Esophagus squamous epithelium (tissue), 5 donors: ENCODE results near the gene AP4E1. TPM values are rescaled to one million over a fixed set of nuclear protein-coding genes. Genes with fewer than 3 reads are reported as not detected.
"Not testable (repeated sequence)": the region's sequence is repeated elsewhere in the genome, so short reads cannot be mapped to it uniquely, and the experiment has no call there.

Experiments
- DNase-seq: peaks from one replicate; lab custom pipeline; 2025; lab: John Stamatoyannopoulos, UW
- H3K27ac ChIP-seq, 4 donors: fragments of 200-600 bp; sonication (generic); one replicate each; pipeline ENCODE4 v1.5.1; 2016 to 2019; ENCODE audit warnings: mild to moderate bottlenecking in 1 of 4
- H3K27me3 ChIP-seq, 4 donors: fragments of 200-600 bp; sonication (generic); 1 replicate in 3 of 4; 2 replicates in 1 of 4; pipeline versions ENCODE4 v1.5.1 to v1.6.0; 2017 to 2021; ENCODE audit warnings: antibody characterized with exemption in 1 of 4
- H3K36me3 ChIP-seq, 3 donors: fragments of 200-600 bp; sonication (generic); one replicate each; pipeline ENCODE4 v1.5.1; 2016 to 2019
- H3K4me1 ChIP-seq, 3 donors: fragments of 200-600 bp; sonication (generic); one replicate each; pipeline ENCODE4 v1.5.1; 2017 to 2019
- H3K4me3 ChIP-seq, 4 donors: fragments of 200-600 bp; sonication (generic); 1 replicate in 3 of 4; 2 replicates in 1 of 4; pipeline ENCODE4 v1.5.1; 2016 to 2019; ENCODE audit warnings: mild to moderate bottlenecking in 2 of 4, moderate library complexity in 1 of 4
- H3K9me3 ChIP-seq, 3 donors: fragments of 200-600 bp; sonication (generic); one replicate each; pipeline ENCODE4 v1.5.1; 2016 to 2019
- POLR2A ChIP-seq, 4 donors: fragments of 450-650 bp; IDR thresholded peaks; one replicate each; pipeline ENCODE4 v1.6.1; 2017; ENCODE audit warnings: antibody characterized with exemption in 4 of 4, mild to moderate bottlenecking in 4 of 4, moderate library complexity in 3 of 4
- WGBS, 2 donors: methylation state at CpG; one replicate each; pipeline ENCODE4 v1.1.5; 2018; 5-methylcytosine and 5-hydroxymethylcytosine counted together
- intact Hi-C: fragments of 100-400 bp; cut with DNase I; formaldehyde crosslinking; loops from one replicate; pipeline ENCODE4 v1.15.0; 2022
- total RNA-seq, 4 donors: library from RNA; depleted of rRNA; stranded (reverse); fragments of >200 nt; gene quantifications; one replicate each; pipeline ENCODE4 v1.1.0, GENCODE V29; 2016
- TF ChIP-seq, protein P1 (sequence below), 6 experiments: fragments of 450-650 bp in 4 of 6; fragments of 200-600 bp in 2 of 6; sonication (generic) in 2 of 6; IDR thresholded peaks; one replicate each; pipeline ENCODE4 v1.5.1; 2016 to 2019; ENCODE audit warnings: antibody characterized with exemption in 6 of 6, mild to moderate bottlenecking in 4 of 6, moderate library complexity in 4 of 6
- donor health status: DM: yes; HTN: yes; CAD: no.

The AP4E1 gene
- total RNA-seq, 4 donors from 2014 or later, result 5.7 to 11.1 (median 10.1) TPM

GRCh38 chr15:50865515-50866353 lies 42.7 kb upstream of the AP4E1 start:
- Histone ChIP-seq H3K27me3 (no peaks in the 10 kb centered on the region), H3K27ac (no peak overlapping the region), H3K4me3 (no peak overlapping the region), H3K36me3 (no peaks in the 10 kb centered on the region), H3K4me1 (no peaks in the 10 kb centered on the region), H3K9me3 (no peaks in the 10 kb centered on the region)
- no peak for TF ChIP-seq POLR2A (IDR thresholded peaks at IDR 0.05)
- TF ChIP-seq, protein P1, sequence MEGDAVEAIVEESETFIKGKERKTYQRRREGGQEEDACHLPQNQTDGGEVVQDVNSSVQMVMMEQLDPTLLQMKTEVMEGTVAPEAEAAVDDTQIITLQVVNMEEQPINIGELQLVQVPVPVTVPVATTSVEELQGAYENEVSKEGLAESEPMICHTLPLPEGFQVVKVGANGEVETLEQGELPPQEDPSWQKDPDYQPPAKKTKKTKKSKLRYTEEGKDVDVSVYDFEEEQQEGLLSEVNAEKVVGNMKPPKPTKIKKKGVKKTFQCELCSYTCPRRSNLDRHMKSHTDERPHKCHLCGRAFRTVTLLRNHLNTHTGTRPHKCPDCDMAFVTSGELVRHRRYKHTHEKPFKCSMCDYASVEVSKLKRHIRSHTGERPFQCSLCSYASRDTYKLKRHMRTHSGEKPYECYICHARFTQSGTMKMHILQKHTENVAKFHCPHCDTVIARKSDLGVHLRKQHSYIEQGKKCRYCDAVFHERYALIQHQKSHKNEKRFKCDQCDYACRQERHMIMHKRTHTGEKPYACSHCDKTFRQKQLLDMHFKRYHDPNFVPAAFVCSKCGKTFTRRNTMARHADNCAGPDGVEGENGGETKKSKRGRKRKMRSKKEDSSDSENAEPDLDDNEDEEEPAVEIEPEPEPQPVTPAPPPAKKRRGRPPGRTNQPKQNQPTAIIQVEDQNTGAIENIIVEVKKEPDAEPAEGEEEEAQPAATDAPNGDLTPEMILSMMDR (IDR thresholded peaks at IDR 0.05), result no peak
- intact Hi-C loops, result no loop called here
- 88 to 89% methylated on average over 5 of the region's 5 CpGs for WGBS, 2 donors
- DNase-seq, result no peak

- intact Hi-C loops, result loop anchor here (10.0 kb wide), 1 partner anchor 187 kb away; the partner anchor contains the start of gene TRPM7
- Histone ChIP-seq H3K4me3 (no peak overlapping the region), H3K36me3 (no peaks in the 10 kb centered on the region), H3K4me1 (peaks cover 0 to 6% (median 0%) of the 10 kb centered on the region in 3 donors), H3K27me3 (no peaks in the 10 kb centered on the region), H3K9me3 (no peaks in the 10 kb centered on the region), H3K27ac (no peak overlapping the region)
- no peak for TF ChIP-seq POLR2A (IDR thresholded peaks at IDR 0.05)
- TF ChIP-seq, protein P1 (IDR thresholded peaks at IDR 0.05), result no peak
- no peak for DNase-seq
- 89% methylated on average over 1 of the region's 1 CpG; no CpG with 5 or more reads in 1 of the 2 donors for WGBS, 2 donors
Observed at GRCh38 chr15:50871832-50872231, 36.7 kb upstream of the AP4E1 start.

GRCh38 chr15:50872832-50873426 lies 35.6 kb upstream of the AP4E1 start:
- no peaks in the 10 kb centered on the region for H3K9me3 ChIP-seq
- H3K4me1 ChIP-seq, result peaks cover 0 to 11% (median 2%) of the 10 kb centered on the region in 3 donors
- TF ChIP-seq, protein P1 (IDR thresholded peaks at IDR 0.05), result no peak
- TF ChIP-seq POLR2A (IDR thresholded peaks at IDR 0.05), result no peak
- H3K27ac ChIP-seq, result no peak overlapping the region
- intact Hi-C loops, result loop anchor here (10.0 kb wide), 1 partner anchor 188 kb away; the partner anchor contains the start of gene TRPM7
- DNase-seq, result no peak
- whole genome bisulfite sequencing, 2 donors, result 64 to 78% methylated on average over 3 of the region's 3 CpGs
- no peaks in the 10 kb centered on the region for H3K27me3 ChIP-seq
- no peak overlapping the region for H3K4me3 ChIP-seq
- no peaks in the 10 kb centered on the region for H3K36me3 ChIP-seq

DNA sequence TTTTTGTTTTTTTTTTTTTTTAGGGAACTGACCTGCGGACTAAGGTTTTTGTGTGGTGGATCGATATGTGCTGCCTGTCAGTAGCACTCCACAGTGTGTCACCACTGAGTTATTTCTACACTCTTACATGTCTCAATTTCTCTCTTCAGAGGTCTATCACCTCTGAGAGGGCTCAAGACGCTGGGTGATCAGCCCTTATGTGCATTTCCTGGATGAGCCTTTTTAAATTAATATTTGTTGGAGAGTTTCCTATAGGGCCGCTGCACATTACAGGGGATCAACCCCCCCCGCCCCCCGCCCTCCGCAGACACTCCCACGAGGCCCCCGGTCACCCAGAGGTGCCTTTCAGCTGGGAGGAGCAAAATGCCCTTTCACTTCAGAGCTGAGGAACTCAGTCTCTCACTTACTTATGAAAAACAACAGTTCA lies 34.5 kb upstream of the AP4E1 start:
- TF ChIP-seq POLR2A (IDR thresholded peaks at IDR 0.05), result no peak
- TF ChIP-seq, protein P1 (IDR thresholded peaks at IDR 0.05), result no peak
- DNase-seq, result no peak
- H3K4me3 ChIP-seq, result no peak overlapping the region
- no peaks in the 10 kb centered on the region for H3K36me3 ChIP-seq
- no peak overlapping the region for H3K27ac ChIP-seq
- 47 to 62% methylated on average over 3 to 4 of the region's 9 CpGs for WGBS, 2 donors
- intact Hi-C loops, result loop anchor here (10.0 kb wide), 1 partner anchor 189 kb away; the partner anchor contains the start of gene TRPM7
- H3K9me3 ChIP-seq, result no peaks in the 10 kb centered on the region
- peaks cover 0 to 11% (median 2%) of the 10 kb centered on the region in 3 donors for H3K4me1 ChIP-seq
- H3K27me3 ChIP-seq, result no peaks in the 10 kb centered on the region

DNA sequence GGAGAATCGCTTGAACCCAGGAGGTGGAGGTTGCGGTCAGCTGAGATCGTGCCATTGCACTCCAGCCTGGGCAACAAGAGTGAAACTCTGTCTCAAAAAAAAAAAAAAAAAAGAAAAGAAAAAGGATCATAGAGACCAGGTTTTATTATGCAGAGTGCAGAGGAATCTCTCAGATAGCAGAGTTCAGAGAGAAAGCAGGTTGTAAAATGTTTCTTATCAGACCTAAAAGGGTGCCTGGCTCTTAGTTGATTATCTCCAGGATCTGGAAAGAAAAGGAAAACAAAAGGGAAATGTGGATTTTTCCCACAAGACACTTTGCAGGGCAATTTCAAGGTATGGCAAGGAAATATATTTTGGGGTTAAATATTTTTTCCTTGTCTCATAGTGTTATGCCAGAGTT lies 33.2 kb upstream of the AP4E1 start:
- intact Hi-C loops, result loop anchor here (10.0 kb wide), 1 partner anchor 190 kb away; the partner anchor contains the start of gene TRPM7
- not testable (repeated sequence) for H3K27ac ChIP-seq, H3K9me3 ChIP-seq, DNase-seq, H3K4me3 ChIP-seq, H3K36me3 ChIP-seq, H3K27me3 ChIP-seq
- peaks cover 0 to 11% (median 2%) of the 10 kb centered on the region in 3 donors for H3K4me1 ChIP-seq
- WGBS, 2 donors, result 95 to 96% methylated on average over 3 of the region's 3 CpGs
